A549 (cell line): ENCODE data around the gene MRPL17. TPM values are rescaled to one million over a fixed set of nuclear protein-coding genes. Genes with fewer than 3 reads are reported as not detected.

Source experiments
- ATAC-seq, 2 experiments: fragments of 200-7000 bp in 1 of 2; fragments of >200 bp in 1 of 2; cut with Nextera tagmentation in 1 of 2; cut with Tn5 transposase in 1 of 2; 3 replicates each; pipeline versions ENCODE4 v1.8.0 to v1.9.1; 2018 to 2020; ENCODE audit warnings: mild to moderate bottlenecking in 1 of 2, moderate library complexity in 1 of 2
- CTCF ChIA-PET: fragments of 300-600 bp; sonication (Branson Sonifier 250); formaldehyde crosslinking; extraction: SDS; loops from one replicate; lab custom pipeline; 2021; ENCODE audit warnings: antibody characterized with exemption, inconsistent platforms; lab: Yijun Ruan, JAX
- POLR2A ChIA-PET: fragments of 350-600 bp; formaldehyde crosslinking; extraction: SDS; loops from one replicate; lab custom pipeline; 2021; ENCODE audit warnings: antibody characterized with exemption, inconsistent platforms; lab: Yijun Ruan, JAX
- DNase-seq, 2 experiments: peaks; one replicate each; pipeline versions ENCODE4 v3.0.0 to v3.0.0-alpha.2; 2011 to 2016; ENCODE audit warnings: low read depth in 1 of 2, low spot score in 1 of 2
- FAIRE-seq: peaks from 2 replicates; lab custom pipeline; 2011; peaks lifted over from hg19 to GRCh38; lab: Jason Lieb, UNC
- H3K27ac ChIP-seq, 2 experiments: fragments of >200 bp; sonication (Bioruptor Twin); formaldehyde crosslinking; 3 replicates each; pipeline ENCODE4 v1.5.1; 2016 to 2017
- H3K4me1 ChIP-seq: fragments of >200 bp; sonication (Bioruptor Twin); formaldehyde crosslinking; 3 replicates; pipeline ENCODE4 v1.6.1; 2016
- H3K4me2 ChIP-seq: fragments of >200 bp; sonication (Bioruptor Twin); formaldehyde crosslinking; 3 replicates; pipeline ENCODE4 v1.6.1; 2016
- H3K4me3 ChIP-seq: fragments of >200 bp; sonication (Bioruptor Twin); formaldehyde crosslinking; 3 replicates; pipeline ENCODE4 v1.5.1; 2016
- H3K9me3 ChIP-seq: fragments of >200 bp; sonication (Bioruptor Twin); formaldehyde crosslinking; 3 replicates; pipeline ENCODE4 v1.6.1; 2016
- BCL3 ChIP-seq: fragments of >200 bp; sonication (Bioruptor Twin); formaldehyde crosslinking; IDR thresholded peaks from 3 replicates; pipeline ENCODE4 v1.6.1; 2016
- BHLHE40 ChIP-seq: IDR thresholded peaks from 2 replicates; pipeline ENCODE4 v1.6.1; 2012; ENCODE audit warnings: low read depth, low read length, inconsistent platforms
- CHD2 ChIP-seq: fragments of 150-350 bp; IDR thresholded peaks from 2 replicates; pipeline ENCODE4 v1.6.1; 2014; ENCODE audit warnings: low read length; ENCODE audit not compliant: partially characterized antibody
- E2F6 ChIP-seq: IDR thresholded peaks from 2 replicates; pipeline ENCODE4 v1.6.1; 2012; ENCODE audit warnings: low read depth, borderline replicate concordance
- EP300 ChIP-seq, 2 experiments: fragments of >200 bp; sonication (Bioruptor Twin); formaldehyde crosslinking; IDR thresholded peaks; 2 replicates in 1 of 2; 3 replicates in 1 of 2; pipeline ENCODE4 v1.6.1; 2016 to 2017
- GATA3 ChIP-seq: IDR thresholded peaks from 2 replicates; pipeline ENCODE4 v1.6.1; 2012; ENCODE audit warnings: borderline replicate concordance
- HDAC2 ChIP-seq: fragments of 200-600 bp; sonication (generic); IDR thresholded peaks from 2 replicates; pipeline ENCODE4 v1.6.1; 2016
- HES2 ChIP-seq: fragments of >200 bp; sonication (Bioruptor Twin); formaldehyde crosslinking; IDR thresholded peaks from 2 replicates; pipeline ENCODE4 v1.6.1; 2016
- MAFK ChIP-seq: fragments of 450-650 bp; IDR thresholded peaks from 2 replicates; pipeline ENCODE4 v1.6.1; 2014; ENCODE audit not compliant: partially characterized antibody
- MAX ChIP-seq: IDR thresholded peaks from 2 replicates; pipeline ENCODE4 v1.6.1; 2012
- MAZ ChIP-seq: fragments of 150-350 bp; IDR thresholded peaks from 2 replicates; pipeline ENCODE4 v1.6.1; 2014; ENCODE audit warnings: antibody characterized with exemption, low read depth, low read length, borderline replicate concordance
- MYC ChIP-seq: IDR thresholded peaks from 2 replicates; pipeline ENCODE4 v1.6.1; 2012; ENCODE audit warnings: mild to moderate bottlenecking, inconsistent platforms, low read length, improper control_type of control experiment, borderline replicate concordance
- NFE2L2 ChIP-seq: fragments of 150-350 bp; conservative IDR thresholded peaks from 2 replicates; pipeline ENCODE4 v1.6.1; 2014; ENCODE audit warnings: low read length
- PBX3 ChIP-seq: IDR thresholded peaks from 2 replicates; pipeline ENCODE4 v1.6.1; 2012
- POLR2AphosphoS2 ChIP-seq: conservative IDR thresholded peaks from 2 replicates; pipeline ENCODE4 v1.6.1; 2012; ENCODE audit warnings: low read length, improper control_type of control experiment, inconsistent platforms
- RARB ChIP-seq: fragments of 250-450 bp; sonication (Bioruptor Pico); IDR thresholded peaks from 2 replicates; pipeline ENCODE4 v1.8.0; 2021; ENCODE audit warnings: mild to moderate bottlenecking, moderate library complexity
- RCOR1 ChIP-seq: fragments of 150-350 bp; IDR thresholded peaks from 2 replicates; pipeline ENCODE4 v1.6.1; 2014; ENCODE audit warnings: antibody characterized with exemption, low read length, low read depth
- RFX5 ChIP-seq: fragments of 450-650 bp; IDR thresholded peaks from 2 replicates; pipeline ENCODE4 v1.7.1; 2014; ENCODE audit warnings: antibody characterized with exemption, mild to moderate bottlenecking, moderate library complexity
- SMC3 ChIP-seq: fragments of >200 bp; sonication (Bioruptor Twin); formaldehyde crosslinking; IDR thresholded peaks from 3 replicates; pipeline ENCODE4 v1.6.1; 2018; ENCODE audit warnings: inconsistent platforms
- SREBF2 ChIP-seq: fragments of 450-650 bp; IDR thresholded peaks from 2 replicates; pipeline ENCODE4 v1.6.1; 2014; ENCODE audit warnings: mild to moderate bottlenecking, moderate library complexity
- TP53 ChIP-seq: fragments of 250-450 bp; sonication (Bioruptor Pico); IDR thresholded peaks from 2 replicates; pipeline ENCODE4 v1.5.0; 2021; ENCODE audit warnings: mild to moderate bottlenecking, moderate library complexity
- USF2 ChIP-seq: fragments of 450-650 bp; IDR thresholded peaks from 2 replicates; pipeline ENCODE4 v1.6.1; 2014; ENCODE audit warnings: antibody characterized with exemption
- ZSCAN20 ChIP-seq: fragments of 250-450 bp; sonication (Bioruptor Pico); IDR thresholded peaks from 2 replicates; pipeline ENCODE4 v1.8.0; 2022; ENCODE audit warnings: mild to moderate bottlenecking, moderate library complexity
- WGBS: methylation state at CpG from one replicate; pipeline ENCODE4 v1.1.6; 2017; ENCODE audit errors: missing lambda C conversion rate; 5-methylcytosine and 5-hydroxymethylcytosine counted together
- polyA plus RNA-seq, 4 experiments: library from polyadenylated mRNA; depleted of rRNA in 3 of 4; stranded (reverse); fragments of >200 nt; fragmentation: RNase III in 1 of 4; extraction: RNeasy Plus Mini Kit Qiagen cat#74134 plus additional on column Dnase treatment in 1 of 4; gene quantifications; 2 replicates in 3 of 4; 3 replicates in 1 of 4; pipeline ENCODE4 v1.2.3, GENCODE V29; 2011 to 2017

The MRPL17 gene
- polyA plus RNA-seq, 2 of the 4 experiments (the other 2 are of a cell fraction) = 96.8 to 128 TPM

GRCh38 chr11:6632116-6633073 is 50.7 kb downstream of the MRPL17 start:
- no peak for TF ChIP-seq E2F6
- no peak for TF ChIP-seq BHLHE40
- TF ChIP-seq RARB (CRISPR knock-in tag) = no peak
- no peak for ATAC-seq
- FAIRE-seq = no peak
- ChIA-PET POLR2A (no interaction called here), CTCF (interaction anchor here (1.3 to 4.0 kb wide), 4 partner anchors 10 to 26 kb away, joined by 3 to 15 read pairs (median 4); no protein-coding TSS in a partner anchor)
- Histone ChIP-seq H3K4me2 (no peak overlapping the region), H3K27ac (no peak overlapping the region), H3K9me3 (no peaks in the 10 kb centered on the region), H3K4me3 (no peak overlapping the region), H3K4me1 (peaks cover 5% of the 10 kb centered on the region; the same call in 1 of the 3 replicates)
- WGBS = 53% methylated on average over 24 of the region's 29 CpGs
- DNase-seq = no peak

- Histone ChIP-seq H3K9me3 (no peaks in the 10 kb centered on the region), H3K4me3 (no peak overlapping the region), H3K4me2 (no peak overlapping the region), H3K27ac (no peak overlapping the region), H3K4me1 (peaks cover 5% of the 10 kb centered on the region; the same call in 1 of the 3 replicates)
- no peak for DNase-seq
- FAIRE-seq = no peak
- 90% methylated on average over 10 of the region's 11 CpGs for WGBS
- ChIA-PET POLR2A (no interaction called here), CTCF (interaction anchor here (1.0 to 1.5 kb wide), 5 partner anchors 10 to 27 kb away, joined by 3 to 4 read pairs (median 4); no protein-coding TSS in a partner anchor)
- no peak for ATAC-seq
- TF ChIP-seq POLR2AphosphoS2 (no peak), NFE2L2 (no peak), SREBF2 (no peak), BCL3 (no peak), MYC (no peak), HES2 (no peak), PBX3 (no peak), TP53 (CRISPR knock-in tag) (no peak)
Observed at GRCh38 chr11:6631361-6631890, 51.7 kb downstream of the MRPL17 start.

- no peak for FAIRE-seq
- no peaks in the 10 kb centered on the region for H3K9me3 ChIP-seq
- TF ChIP-seq RFX5 (no peak), HDAC2 (no peak), MAZ (no peak), GATA3 (no peak), USF2 (no peak), SMC3 (no peak), ZSCAN20 (CRISPR knock-in tag) (no peak), MYC (no peak), RCOR1 (no peak), CHD2 (no peak), MAX (no peak), EP300 (IDR thresholded peaks at IDR 0.05) (no peak), BHLHE40 (no peak), MAFK (no peak), NFE2L2 (no peak)
- TF ChIP-seq, all 56 proteins: peak for 0
- H3K4me1 ChIP-seq = peaks cover 5% of the 10 kb centered on the region; the same call in 1 of the 3 replicates
- no peak for ATAC-seq
- ChIA-PET POLR2A (no interaction called here), CTCF (interaction anchor here (0.5 to 1.4 kb wide), 5 partner anchors 9 to 179 kb away, joined by 3 to 4 read pairs (median 3); no protein-coding TSS in a partner anchor)
- H3K4me3 ChIP-seq = peak overlapping the region; percentile 28; the same call in 1 of the 3 replicates
- H3K27ac ChIP-seq = no peak overlapping the region
- 70% methylated on average over 25 of the region's 28 CpGs for WGBS
- peak overlapping the region; percentile 50; the same call in 2 of the 3 replicates for H3K4me2 ChIP-seq
- DNase-seq = no peak
Observed at GRCh38 chr11:6630632-6631291, 52.4 kb downstream of the MRPL17 start.
